GM21515 (cell line): ENCODE results near the gene VCX.
"Not testable (repeated sequence)": the region's sequence is repeated elsewhere in the genome, so short reads cannot be mapped to it uniquely, and the experiment has no call there.

Experiments used
- ATAC-seq: cut with Tn5 transposase; IDR thresholded peaks from one replicate; pipeline ENCODE4 v1.9.1; 2021; ENCODE audit not compliant: unreplicated experiment

VCX gene

DNA sequence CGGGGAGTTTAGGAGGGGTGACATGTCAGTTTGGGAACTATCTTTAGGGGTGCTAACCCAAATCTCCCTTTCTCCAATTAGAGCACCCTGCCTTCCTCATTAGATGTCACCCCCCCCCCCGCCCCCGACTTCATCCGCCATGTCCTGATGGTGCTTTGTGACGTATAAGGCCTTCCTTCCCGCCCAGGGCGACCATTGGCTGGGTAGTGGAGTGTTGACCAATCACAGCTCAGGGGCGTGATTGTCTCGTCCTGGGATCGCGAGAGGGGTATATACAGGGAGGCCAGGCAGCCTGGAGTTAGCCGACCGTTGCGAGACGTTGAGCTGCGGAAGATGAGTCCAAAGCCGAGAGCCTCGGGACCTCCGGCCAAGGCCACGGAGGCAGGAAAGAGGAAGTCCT is at the start of gene VCX:
VCX (plus strand) TSS at position 301 of the 400 bp plus-strand sequence; CDS start at position 334, 33 bp downstream.
- ATAC-seq, result not testable (repeated sequence)

DNA sequence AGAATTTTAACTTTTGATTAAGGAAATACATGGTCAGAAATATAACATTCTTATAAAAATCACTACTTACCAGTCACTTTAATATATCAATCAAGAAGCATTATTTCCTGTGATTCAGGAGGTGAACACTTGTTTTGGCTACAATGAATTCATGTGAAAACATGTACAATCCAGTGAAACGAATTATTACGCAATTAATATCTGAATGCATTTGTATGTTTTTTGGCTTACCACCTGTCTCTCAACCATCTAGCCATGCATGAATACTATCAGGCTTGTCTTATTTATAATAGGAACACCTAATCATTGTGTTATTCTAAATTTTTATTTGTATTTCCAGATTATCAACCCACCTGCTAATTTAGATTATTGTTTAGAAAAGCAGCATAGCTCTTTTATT is 44.6 kb upstream of the VCX start:
- no peak for ATAC-seq

DNA sequence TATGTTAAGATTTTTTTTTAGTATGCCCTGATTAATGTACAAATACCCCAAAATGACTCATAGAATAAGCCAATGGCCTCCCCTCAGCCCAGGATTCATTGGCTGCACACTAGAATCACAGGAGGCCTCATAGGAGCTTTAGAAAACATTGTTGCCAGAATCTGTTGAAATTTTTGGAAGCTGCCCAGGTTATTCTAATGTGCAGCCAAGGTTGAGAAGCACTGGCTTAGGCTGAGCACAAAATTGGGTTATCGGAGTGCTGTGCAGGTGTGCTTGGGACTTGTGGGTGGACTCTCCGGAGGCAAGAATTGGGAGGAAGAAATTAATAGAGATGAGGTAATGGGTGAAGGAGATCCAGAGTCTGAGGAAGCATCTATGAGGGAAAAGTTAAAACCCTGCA is 41.3 kb upstream of the VCX start:
- no peak for ATAC-seq

DNA sequence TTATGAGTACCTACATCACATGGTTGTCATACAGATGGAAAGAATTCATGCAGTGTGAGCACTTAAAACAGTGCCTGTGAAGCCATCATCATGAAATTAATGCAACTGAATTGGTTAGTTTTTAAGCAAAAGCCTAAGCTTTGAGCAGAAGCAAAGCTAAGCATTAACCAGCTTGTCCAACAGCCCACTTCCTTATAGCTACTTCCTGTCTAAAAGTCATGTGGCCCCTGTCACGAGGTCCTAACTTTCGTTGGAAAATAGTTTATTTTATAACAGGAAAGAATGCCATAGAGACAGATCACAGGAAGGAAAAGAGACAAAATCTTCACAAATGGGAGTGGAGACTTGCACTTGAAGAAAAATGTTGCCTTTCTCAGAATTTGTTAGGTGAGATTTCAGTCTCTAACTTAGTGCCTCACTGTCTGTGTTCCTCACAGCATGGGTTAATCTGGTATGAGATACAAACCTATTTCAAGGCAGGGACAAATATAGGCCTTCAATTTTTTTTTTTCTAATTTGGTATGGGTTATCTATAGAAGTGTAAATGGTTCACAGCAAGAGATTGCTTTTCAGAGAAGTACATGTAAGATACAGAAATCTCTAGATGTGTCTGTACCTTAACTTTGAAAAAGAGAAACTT is 27.7 kb upstream of the VCX start:
- ATAC-seq, result no peak

DNA sequence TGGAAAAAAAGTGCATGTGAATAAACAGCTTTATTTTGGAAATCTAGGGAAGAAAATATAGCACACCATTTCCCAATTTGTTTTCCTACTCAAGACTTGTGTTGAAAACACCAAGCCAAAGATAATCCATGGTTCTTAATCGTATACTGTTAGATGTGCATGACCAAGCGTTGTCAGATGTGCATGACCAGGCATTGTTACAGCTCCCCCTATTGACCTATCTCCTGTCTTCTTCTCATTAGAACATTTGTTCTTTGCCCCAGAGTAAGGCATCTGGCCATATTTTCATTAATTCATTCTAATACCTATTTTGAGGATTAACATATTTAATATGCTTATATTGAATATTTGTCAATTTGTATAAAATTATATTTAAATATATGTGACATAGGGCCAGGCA is 14.4 kb upstream of the VCX start:
- no peak for ATAC-seq

DNA sequence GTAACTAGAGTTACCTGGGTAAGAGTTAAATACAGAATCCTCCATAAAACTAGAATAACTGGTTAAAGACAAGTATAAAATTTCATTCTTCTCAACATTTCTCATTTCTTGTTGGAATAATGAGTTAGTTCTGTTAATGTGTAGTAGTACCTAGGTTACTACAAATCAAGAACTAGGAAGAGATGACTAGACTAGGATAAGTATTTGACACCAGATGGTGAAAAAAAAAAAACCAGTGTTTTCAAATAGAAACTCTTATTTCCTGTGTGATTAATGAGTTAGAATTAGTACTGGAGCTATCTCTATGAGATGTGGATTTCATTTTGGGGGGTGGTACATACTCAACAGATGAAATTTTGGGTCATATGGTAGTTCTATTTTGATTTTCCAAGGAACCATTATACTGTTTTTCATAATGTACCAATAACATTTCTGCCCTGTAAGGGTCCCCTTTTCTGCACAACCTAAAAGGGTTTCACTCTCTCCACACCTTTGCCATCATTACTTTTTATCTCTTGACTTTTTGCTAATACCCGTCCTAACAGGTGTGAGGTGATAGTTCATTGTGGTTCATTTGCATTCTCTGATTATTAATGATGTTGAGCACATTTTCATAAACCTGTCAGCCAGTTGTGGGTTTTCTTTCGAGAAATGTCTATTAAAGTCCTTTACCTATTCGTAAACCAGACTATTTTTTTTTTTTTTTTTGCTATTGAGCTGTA is 1.7 kb upstream of the VCX start:
- no peak for ATAC-seq

DNA sequence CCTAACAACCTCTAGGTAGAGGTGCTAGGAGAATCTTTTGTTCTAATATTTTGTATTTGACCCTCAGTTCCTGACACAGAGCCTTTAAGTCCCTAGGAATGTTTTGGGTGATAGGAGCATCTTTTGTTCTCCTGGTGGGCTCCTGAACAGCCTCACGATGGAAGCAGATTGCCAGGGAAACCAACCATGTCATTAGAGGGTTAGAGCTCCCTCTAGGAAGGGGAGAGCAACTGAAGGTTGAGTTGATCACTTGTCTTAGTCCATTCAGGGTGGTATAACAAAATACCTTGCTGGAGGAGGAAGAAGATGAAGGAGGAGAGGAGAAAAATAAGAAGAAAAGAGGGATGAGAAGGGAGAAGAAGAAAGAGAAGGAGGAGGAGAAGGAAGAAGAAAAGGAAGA is 9.2 kb downstream of the VCX start:
- ATAC-seq, result no peak

DNA sequence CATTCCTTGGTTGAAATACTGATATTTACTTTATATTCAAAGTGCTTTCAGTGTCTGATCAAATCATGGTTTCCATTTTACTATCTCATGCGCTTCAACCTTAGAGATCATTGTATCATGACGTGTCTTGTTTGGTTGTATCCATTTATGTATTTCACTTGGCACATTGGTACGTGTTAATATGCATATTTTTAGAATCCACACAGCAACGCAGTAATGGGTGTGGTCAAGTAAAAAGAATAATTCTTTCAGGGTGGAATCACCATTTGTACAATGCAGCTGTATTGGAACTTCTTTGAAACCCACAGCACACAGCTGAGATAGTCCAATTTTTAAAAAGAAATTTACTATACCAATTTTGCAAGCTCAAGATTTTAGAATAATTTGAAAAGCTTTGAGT is 29.1 kb downstream of the VCX start:
- ATAC-seq, result no peak

DNA sequence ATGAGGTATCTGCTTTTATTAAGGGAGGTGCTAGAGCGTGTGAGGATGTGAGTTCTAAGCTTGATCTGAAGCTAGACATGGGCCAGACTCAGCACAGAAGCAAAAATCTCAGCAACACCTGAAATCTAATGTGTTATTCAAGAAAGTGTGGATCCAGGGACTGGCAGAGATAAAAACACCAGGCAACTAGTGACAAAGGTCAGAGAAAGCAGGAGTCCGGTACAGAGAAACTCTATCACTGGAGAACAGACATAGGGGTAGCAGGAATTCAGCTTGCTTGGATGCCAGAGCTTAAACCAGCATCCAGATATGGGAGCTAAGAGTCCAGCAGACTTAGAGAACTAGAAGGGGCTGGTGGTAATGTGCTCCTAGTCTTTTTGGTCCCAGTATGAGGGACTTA is 34.0 kb downstream of the VCX start:
- ATAC-seq, result no peak

DNA sequence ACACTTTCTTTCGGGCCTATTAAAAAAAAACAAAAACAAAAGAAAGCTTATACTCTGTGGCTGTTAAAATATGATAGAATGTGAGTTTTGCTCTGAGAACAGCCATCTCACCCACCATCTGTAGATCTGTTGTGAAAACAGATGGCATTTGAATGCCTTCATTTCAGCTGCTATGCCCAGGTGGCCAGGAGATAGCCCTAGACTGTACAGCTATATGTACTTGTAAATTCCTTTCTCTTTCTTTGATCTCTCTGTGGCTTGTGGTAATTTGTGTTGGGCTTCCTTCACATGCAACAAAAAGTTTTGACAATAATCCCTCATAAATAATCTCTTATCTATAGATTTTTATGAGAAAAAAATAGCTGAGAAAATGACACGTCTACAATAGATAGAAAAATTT is 46.2 kb downstream of the VCX start:
- ATAC-seq, result no peak

DNA sequence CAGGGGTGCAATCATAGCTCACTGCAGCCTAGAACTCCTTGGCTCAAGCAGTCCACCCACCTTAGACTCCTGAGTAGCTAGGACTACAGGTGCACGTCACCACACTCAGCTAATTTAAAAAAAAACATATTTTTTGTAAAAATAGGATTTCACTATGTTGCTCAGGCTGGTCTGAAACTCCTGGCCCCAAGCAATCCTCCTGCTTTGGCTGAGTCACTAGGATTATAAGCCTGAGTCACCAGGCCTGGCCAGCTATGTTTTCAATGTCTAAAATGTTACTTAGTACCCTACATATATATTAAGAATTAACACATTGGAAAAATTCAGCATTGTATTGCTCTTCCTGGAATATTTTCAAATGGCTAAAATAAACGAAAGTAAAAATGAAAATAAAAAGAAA is 46.7 kb downstream of the VCX start:
- no peak for ATAC-seq

DNA sequence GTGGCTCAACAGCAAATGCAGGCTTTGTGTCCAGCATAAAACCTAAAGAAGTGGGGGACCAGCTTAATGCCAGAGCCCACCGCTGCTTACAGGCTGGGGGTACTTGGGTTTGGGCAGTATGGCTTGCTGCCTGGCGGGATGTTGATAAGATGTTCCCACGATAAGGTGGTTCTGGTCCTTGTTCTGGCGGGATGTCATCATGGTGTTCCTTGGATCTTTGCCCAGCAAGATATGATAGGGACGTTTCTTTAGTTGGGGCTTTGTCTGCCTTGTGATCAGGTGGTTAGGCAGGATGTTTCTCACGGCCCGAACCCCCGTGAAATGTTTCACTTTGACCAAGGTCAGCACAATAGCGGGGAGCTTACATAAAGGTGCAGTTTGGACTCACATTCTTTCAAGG is 49.0 kb downstream of the VCX start:
- no peak for ATAC-seq
